DMS114 treated with DMSO at 0.1 percent for 48 hours (cell line): ENCODE results near the gene ZC3HAV1L.
"Not testable (repeated sequence)": the region's sequence is repeated elsewhere in the genome, so short reads cannot be mapped to it uniquely, and the experiment has no call there.

ENCODE experiments used
- DNase-seq: peaks from one replicate; lab custom pipeline; 2025; ENCODE audit not compliant: unreplicated experiment; lab: John Stamatoyannopoulos, UW

Gene ZC3HAV1L, protein sequence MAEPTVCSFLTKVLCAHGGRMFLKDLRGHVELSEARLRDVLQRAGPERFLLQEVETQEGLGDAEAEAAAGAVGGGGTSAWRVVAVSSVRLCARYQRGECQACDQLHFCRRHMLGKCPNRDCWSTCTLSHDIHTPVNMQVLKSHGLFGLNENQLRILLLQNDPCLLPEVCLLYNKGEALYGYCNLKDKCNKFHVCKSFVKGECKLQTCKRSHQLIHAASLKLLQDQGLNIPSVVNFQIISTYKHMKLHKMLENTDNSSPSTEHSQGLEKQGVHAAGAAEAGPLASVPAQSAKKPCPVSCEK

DNA sequence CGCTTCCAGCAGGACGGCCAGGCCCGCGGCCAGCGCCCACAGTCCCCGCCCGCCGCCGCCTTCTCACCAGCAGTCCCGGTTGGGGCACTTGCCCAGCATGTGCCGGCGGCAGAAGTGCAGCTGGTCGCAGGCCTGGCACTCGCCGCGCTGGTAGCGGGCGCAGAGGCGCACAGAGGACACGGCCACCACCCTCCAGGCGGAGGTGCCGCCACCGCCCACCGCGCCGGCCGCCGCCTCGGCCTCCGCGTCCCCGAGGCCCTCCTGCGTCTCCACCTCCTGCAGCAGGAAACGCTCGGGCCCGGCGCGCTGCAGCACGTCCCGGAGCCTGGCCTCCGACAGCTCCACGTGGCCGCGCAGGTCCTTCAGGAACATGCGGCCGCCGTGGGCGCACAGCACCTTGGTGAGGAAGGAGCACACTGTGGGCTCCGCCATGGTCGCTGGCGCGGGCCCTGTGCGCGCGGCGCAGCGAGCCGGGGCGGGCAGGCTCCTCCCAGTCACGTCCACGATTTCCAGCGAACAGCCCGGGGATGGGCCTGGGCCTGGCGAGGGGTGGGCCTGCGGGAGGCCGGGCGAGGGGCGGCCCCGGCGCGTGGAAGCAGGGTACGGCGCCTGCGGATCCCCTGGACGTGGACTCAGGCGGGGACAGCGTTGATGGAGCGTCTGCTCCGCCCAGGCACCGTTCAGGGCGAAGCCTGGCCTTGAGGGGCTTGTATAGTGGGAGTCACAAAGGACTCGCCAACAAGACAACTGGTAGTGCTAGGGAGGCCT lies at the start of gene ZC3HAV1L:
ZC3HAV1L (minus strand) TSS at position 457 of the 768 bp plus-strand sequence; CDS start at position 432, 25 bp downstream.
- peak; percentile 59 for DNase-seq

DNA sequence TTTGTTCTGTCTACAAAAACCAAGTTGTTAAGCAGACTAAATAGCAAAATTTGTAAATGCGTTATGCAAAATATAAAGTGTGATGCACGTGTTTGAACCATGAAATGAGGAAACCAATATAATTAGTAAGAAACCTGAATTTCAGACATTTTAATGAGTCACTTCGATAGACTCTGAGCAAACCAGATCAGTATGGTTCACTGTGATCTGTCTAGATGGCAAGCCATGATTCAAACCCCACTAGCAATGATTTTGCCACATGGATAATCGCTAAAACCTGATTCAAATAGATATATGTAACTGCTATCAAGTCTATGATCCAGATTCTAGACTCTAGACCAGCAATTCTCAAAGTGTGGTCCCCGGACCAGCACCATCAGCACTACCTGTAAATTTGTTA lies 48.9 kb upstream of the ZC3HAV1L start:
- DNase-seq: no peak

DNA sequence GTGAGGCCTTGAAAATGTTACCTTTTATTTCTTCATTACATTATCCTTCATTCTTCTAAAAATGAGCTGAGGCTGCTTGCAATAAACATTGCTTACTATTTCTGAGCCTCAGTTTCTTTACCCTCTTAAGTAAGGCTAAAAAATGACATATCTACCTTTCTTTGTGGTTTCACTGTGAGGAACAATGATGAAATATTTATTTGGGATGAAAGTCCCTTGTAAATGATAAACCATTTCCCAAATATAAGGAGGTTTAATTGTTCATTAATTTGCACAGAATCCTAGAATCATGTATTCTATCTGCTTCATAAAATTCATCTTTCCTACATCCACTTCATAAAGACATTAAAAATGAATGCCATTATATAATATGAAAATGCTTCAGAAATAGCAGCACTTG lies 45.7 kb upstream of the ZC3HAV1L start:
- DNase-seq: no peak

DNA sequence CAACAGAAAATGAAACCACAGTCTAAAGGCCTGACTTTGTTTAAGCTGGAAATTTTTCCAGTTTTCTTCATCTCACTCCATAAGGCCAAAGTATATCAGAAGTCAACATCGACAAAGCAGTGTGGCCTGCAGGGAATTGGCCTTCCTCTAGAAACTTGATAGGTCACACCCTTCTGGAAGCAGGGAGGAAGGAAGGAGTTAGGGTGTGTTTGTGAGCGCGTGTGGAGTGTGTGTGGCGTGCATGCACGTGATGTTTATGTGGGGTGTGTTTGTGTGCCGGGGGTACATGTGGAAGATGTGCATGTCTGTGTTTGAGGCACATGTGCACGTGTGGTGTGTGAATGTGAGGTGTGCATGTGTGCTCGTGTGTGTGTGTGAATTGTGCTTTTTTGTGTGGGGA lies 45.1 kb upstream of the ZC3HAV1L start:
- no peak for DNase-seq

DNA sequence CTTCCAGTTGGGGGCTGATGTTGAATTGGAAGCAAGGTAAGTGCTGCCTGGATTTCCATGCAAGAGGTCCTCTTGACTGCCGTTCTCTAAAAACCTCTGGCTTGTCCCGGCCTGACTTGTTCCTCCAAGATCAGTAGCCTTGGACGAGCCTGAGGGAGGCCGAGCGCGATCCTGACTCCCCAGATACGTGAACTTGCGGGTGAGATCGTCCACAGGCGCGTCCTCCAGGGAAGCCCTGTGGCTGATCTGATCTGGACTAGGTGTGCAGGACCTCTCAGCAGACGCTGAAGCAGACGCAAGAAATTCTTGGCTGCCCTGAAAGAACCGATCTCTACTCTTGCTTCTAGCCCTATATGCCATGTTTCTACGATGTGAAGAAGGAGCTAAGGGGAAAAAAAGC lies 44.0 kb upstream of the ZC3HAV1L start:
- no peak for DNase-seq

DNA sequence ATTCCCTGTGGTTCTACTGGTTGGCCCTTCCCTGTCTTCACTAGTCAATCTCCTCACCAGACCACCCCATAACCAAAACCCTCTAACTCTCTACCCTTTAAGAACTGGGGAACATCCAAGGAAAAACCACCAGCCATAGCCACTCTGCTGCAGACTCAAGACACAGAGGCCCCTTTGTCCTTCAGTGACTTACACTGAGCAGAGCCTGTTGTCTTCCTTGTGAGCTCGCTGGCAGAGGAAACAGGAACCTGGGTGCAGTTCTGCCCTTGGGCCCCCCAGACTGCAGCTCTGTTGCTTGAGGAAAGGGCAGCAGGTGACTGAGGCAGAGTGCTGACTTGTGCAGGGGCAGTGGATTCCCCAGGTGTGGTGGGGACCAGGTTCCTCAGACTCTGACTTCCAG lies 43.1 kb upstream of the ZC3HAV1L start:
- no peak for DNase-seq

DNA sequence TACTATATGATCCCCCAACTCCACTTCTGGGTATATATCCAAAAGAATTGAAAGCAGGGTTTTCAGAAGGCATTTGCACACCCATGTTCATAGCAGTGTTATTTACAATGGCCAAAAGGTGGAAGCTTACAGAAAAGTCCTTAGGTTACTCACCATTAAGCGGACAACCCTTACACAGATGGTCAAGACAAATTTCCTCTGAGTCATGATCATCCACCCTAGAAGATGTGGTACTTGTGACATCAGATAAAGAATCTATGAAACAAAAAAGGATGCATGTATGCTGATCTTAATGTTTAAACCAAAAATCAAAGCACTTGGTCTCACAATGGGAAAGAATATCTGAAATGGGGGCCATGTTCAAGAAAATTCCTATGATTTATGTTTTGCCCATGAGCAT lies 42.6 kb upstream of the ZC3HAV1L start:
- no peak for DNase-seq

DNA sequence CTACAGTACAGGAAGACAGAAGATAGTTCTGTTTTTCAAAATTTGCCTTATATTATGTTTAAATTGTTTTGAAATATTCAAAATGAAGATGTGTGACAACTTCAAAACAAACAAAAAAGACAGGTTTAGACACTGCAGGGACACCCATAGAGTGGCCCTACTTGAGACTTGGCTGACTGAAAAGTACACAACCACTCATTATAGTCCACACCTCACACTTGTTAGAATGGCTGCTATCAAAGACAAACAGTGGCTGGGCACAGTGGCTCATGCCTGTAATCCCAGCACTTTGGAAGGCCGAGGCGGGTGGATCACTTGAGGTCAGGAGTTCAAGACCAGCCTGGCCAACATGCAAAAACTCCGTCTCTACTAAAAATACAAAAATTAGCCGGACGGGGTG lies 41.9 kb upstream of the ZC3HAV1L start:
- DNase-seq: not testable (repeated sequence)

DNA sequence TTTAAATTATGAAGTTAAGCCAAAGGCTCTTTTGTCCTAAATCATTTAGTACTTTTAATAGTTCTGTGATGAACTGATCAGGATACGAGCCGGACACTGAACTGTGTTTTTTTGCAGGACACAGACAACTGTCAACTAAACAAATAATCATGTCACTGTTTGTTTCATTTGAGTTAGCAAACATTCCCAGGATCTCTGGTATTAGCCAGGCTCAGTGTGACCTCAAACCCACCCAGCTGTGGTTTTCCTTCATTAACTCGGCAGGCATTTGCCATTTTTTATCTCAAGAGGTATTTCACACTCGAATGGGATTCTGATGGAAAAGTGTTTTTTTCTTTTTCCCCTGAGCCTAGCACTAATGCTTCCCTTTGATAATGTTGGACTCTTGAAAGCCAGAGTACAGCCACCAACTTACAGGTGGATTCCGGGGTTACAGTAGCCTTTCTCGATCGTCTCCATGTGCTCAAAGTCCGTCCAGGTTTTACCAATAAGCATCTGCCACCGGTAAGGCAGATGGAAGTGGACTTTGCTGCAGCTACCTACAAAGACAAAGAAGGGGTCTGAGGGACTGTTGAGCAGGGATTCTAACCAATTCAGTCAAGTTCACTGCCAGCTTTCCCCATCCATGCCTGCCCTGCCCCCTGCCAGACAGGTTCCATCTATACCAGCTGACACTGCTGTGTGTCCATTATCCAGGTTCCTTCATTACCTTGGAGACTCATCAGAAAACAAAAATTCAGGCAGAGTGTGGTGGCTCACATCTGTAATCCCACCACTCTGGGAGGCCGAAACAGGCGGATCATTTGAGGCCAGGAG lies 40.2 kb upstream of the ZC3HAV1L start:
- no peak for DNase-seq

DNA sequence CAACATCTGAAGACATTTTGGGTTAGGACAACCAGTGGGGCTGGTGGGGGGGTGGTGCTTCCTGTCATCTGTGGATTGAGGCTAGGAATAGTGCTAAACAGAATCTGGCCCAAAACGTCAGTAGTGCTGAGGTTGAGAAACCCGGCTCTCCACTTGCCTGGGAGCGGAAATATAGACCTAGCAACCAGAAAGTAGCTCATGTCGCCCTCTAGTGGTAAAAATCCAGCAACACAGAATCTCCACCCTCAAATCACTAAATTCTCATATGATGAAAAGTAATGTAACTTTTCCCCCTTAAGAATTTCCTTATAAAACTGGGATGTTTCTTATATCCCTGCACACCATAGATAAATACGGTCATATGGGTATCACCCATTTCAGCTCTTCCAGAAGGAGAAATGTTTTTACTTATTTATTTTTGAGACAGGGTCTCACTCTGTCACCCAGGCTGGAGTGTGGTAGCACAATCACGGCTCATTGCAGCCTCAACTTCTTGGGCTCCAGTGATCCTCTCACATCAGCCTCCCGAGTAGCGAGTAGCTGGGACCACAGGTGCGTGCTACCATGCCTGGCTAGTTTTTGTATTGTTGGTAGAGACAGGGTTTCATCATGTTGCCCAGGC lies 39.3 kb upstream of the ZC3HAV1L start:
- peak; percentile 72 for DNase-seq

DNA sequence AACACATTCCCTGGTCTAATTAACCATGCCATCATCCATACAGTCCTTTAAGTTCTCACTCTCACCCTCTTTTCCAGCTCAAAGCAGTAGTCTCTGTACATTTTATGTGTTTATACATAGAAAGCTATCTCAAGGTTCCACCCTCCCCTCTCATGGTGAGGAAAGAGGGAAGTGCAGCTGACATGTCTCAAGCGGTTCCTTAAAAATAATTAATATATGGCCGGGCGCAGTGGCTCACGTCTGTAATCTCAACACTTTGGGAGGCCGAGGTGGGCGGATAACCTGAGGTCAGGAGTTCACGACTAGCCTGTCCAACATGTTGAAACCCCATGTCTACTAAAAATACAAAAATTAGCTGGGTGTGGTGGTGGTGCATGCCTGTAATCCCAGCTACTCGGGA lies 37.0 kb upstream of the ZC3HAV1L start:
- no peak for DNase-seq

DNA sequence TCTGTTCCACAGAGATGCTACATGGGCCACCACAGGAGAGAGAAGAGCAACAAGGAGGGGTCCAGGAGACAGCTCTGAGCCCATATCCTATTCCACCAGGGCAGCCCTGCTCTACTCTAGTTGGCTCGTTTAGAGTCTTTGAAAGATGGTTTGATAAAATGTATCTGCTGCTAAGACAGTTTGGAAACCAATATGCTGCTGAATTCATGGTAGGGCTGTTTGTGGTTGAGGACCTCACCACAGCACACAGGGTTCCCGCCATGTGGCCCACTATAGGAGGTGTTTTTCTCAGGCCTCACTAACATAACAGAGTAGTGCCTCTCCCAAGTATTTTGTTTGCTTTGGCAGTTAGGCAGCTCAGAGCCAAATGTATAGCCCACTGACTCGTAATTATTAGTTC lies 35.8 kb upstream of the ZC3HAV1L start:
- no peak for DNase-seq

DNA sequence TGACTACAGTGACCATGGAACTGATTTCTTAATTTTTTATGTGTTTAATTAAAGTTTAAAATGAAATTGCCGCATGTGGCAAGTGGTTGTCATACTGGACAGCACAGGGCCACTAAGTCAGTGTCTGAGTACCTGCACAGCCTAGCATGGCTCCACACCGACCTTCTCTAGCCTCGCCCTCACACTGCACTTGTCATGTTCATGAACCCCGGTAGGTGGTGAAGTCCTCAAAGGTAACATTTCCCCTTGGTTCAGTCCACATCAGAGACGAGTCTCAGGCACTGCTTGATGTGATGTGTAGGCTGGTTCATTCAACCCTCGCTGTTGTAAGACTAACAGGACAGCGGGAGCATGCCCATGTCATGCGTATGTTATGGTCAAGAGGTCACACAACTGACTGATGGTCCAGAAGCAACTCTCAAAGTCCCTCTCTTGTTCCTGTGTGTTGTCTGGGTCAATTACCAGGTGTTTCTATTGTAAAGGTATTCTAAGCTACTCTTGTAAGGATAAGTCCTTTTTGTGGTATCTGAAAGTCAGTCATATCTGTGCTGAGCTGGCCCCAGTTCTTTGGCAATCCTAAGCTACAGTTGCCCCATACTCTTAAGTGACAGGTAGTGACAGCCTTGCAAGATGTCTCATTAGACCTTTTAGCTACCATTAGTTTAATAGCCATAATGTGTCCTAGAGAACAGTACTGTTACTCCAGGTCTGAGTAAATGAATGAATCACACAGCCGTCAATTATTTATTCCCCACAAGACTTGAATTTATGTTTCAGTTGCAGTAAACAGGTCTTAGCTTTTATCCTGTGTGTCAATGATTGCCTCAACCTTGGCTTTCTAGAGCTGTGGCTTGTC lies 32.9 kb upstream of the ZC3HAV1L start:
- DNase-seq: no peak

DNA sequence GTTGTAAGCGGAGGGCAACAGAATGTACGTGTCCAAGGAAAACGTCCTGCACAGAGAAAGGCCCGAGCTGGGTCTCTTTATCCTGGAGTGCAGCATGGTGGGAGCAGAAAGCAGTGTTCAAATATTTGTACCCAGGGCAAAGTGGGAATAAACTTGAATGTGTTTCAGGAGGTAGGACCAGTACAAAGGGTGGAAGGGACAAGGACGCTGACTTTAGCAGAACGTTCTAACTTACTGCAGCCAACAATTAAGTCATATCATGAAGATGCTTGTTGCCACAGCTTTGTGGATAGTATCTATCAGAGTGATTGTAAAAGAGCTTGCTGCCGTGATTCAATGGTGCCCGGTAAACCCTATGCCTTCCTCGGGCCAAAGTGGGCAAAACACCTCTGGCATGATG lies 30.5 kb upstream of the ZC3HAV1L start:
- no peak for DNase-seq

DNA sequence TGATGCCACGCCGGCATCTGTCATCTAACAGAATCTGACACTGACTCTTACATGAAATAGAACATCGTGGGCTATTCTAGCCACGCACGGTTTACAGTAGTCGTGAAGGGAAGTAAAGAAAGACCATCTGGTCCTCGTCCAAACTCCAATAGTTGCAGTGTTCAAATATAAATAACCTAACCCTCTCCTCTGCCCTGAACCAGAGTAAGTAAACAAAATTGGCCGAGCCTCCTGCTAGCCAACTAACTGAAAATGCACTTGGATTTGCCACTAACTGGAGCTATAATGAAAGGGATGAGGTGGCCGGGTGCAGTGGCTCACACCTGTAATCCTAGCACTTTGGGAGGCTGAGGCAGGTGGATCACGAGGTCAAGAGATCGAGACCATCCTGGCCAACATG lies 29.5 kb upstream of the ZC3HAV1L start:
- no peak for DNase-seq

DNA sequence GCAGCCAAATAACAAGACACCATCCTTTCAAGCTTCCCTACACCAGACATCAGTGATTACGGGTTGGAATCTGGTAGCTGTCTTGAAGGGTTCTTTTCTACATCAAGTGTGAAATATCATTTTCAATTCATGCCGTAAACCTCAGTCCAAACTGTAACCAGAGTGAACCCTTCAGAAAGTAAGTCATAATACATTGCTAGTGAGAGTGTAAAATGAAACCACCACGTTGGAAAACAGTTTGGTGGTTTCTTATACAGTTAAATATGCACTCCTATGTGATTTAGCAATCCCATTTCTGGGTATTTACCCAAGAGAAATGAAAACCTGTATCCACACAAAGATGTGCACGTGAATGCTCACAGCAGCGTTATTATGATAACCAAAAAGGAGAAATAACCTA lies 25.6 kb upstream of the ZC3HAV1L start:
- no peak for DNase-seq

DNA sequence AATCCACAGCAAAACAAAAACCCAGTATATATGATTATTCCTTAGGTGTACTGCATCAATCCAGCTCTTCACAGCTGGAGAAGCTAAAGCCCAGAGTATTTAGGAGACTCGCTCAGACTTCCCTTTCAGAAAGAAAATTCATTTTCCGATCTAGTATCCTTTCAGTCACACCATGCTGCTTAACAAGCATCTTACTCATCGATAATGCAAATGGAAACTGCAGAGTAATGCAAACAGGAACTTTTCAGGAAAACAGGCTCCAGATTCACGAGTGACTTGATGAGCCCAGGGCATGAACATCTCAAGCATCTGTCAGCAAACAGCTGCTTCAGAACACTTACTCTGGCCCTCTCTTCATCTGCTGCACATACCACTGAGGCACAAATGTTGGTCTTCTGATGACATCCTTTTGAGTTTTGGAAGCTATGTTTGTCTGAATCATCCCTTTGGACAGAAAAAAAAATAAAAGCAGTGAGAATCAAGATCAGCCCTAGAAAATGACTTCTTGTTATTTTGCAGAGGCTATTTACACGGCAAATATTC lies 24.9 kb upstream of the ZC3HAV1L start:
- no peak for DNase-seq

DNA sequence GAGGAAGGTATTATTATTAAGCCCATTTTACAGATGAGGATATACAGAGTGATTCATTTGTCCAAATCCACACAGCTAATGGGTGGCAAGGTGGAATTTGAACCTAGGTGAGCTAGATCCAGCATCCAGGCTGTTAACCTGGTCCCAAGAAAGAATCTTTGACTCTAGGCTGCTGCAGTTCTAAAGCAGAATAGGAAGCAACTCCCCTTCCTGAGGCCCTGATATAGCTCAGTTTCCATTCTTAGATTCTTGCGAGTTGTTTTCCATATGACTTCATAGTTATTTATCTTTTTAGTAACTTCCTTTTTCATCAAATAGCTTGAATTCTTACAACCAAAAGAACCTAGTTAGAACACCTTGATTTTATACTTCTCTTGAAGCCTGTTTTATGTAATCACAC lies 24.1 kb upstream of the ZC3HAV1L start:
- no peak for DNase-seq

DNA sequence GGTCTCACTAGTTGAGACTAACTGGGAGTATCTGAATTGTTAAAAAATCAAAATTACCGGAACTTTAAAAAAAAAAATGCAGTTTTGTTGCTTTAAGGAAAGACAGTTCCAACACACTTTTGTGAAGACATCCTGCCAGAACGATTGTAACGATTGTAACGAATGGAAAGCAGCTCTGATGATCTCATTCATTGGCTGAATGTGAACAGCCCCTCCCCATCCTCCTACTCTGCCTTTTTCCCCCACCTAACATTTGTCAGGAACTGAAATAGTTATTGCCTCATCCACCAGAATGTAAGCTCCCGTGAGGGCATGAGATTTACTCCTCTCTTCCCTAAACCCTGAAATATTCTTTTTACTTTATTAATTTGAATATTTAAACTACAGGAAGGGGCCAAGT lies 23.1 kb upstream of the ZC3HAV1L start:
- no peak for DNase-seq

DNA sequence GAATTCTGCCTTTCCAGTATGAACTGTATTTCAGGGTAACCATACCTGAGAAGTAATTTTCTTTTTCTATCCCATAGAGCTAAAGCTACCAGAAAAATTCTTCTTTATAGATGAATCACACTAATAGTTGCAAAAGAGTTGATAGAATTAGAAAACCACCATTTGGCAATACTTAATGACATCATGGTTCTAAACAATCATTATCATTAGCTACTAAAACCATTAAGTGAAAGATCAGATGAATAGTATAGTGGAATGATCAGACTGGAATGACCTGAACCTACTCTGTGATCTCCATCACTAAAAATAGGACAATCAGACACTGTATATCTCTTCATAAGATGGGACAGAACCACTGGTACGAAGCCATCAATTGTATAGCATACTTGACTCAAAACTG lies 19.8 kb upstream of the ZC3HAV1L start:
- DNase-seq: no peak
